GM23338 (cell line): ENCODE data around the gene SHKBP1. TPM values are rescaled to one million over a fixed set of nuclear protein-coding genes. Genes with fewer than 3 reads are reported as not detected.

Experiments used
- ATAC-seq: fragments of 200-7000 bp; cut with Tn5 transposase; 3 replicates; pipeline ENCODE4 v1.9.1; 2020
- DNase-seq: peaks from one replicate; pipeline ENCODE4 v3.0.0-alpha.2; 2015; ENCODE audit warnings: low spot score
- H2AFZ ChIP-seq: fragments of 200-600 bp; sonication (generic); 2 replicates; pipeline ENCODE4 v1.8.0; 2016; ENCODE audit warnings: antibody characterized with exemption, mild to moderate bottlenecking, moderate library complexity
- H3F3A ChIP-seq: fragments of 200-600 bp; sonication (generic); replicated peaks from 2 replicates; pipeline ENCODE4 v1.8.0; 2017; ENCODE audit warnings: antibody characterized with exemption, mixed run types, low read depth
- H3K27ac ChIP-seq: fragments of 200-600 bp; sonication (generic); 2 replicates; pipeline ENCODE4 v1.6.1; 2016; ENCODE audit warnings: low read depth
- H3K27me3 ChIP-seq: fragments of 200-600 bp; sonication (generic); 2 replicates; pipeline ENCODE4 v1.8.0; 2016; ENCODE audit warnings: mild to moderate bottlenecking, mixed run types, moderate library complexity; ENCODE audit not compliant: insufficient read depth
- H3K36me3 ChIP-seq: fragments of 200-600 bp; sonication (generic); 2 replicates; pipeline ENCODE4 v1.8.0; 2016; ENCODE audit warnings: mild to moderate bottlenecking; ENCODE audit not compliant: insufficient read depth
- H3K4me1 ChIP-seq: fragments of 200-600 bp; sonication (generic); 2 replicates; pipeline ENCODE4 v1.8.0; 2016; ENCODE audit warnings: mild to moderate bottlenecking, moderate library complexity; ENCODE audit not compliant: insufficient read depth
- H3K4me2 ChIP-seq: fragments of 200-600 bp; sonication (generic); 2 replicates; pipeline ENCODE4 v1.7.1; 2017; ENCODE audit warnings: mixed run types
- H3K4me3 ChIP-seq: fragments of 200-600 bp; sonication (generic); 2 replicates; pipeline ENCODE4 v1.6.1; 2016; ENCODE audit warnings: mixed run types
- H3K79me2 ChIP-seq: fragments of 200-600 bp; sonication (generic); replicated peaks from 2 replicates; pipeline ENCODE4 v1.8.0; 2017; ENCODE audit warnings: mild to moderate bottlenecking; ENCODE audit not compliant: insufficient read depth
- H3K9me2 ChIP-seq: fragments of 200-600 bp; sonication (generic); 2 replicates; pipeline ENCODE4 v1.8.0; 2017; ENCODE audit not compliant: insufficient read depth
- H4K20me1 ChIP-seq: fragments of 200-600 bp; sonication (generic); replicated peaks from 2 replicates; pipeline ENCODE4 v1.8.0; 2017; ENCODE audit warnings: mild to moderate bottlenecking; ENCODE audit not compliant: insufficient read depth
- H3K27ac Mint-ChIP-seq: 2 replicates; pipeline ENCODE4 v1.8.0; 2020; ENCODE audit warnings: inconsistent platforms, mild to moderate bottlenecking, moderate library complexity, mixed read lengths
- H3K27me3 Mint-ChIP-seq: 3 replicates; pipeline ENCODE4 v1.8.0; 2022; ENCODE audit warnings: low read depth, mild to moderate bottlenecking, moderate library complexity, mixed read lengths, inconsistent platforms; ENCODE audit not compliant: insufficient read depth, poor library complexity
- H3K36me3 Mint-ChIP-seq: 3 replicates; pipeline ENCODE4 v1.8.0; 2021; ENCODE audit warnings: low read depth, mild to moderate bottlenecking, inconsistent platforms, moderate library complexity, mixed read lengths
- H3K4me1 Mint-ChIP-seq: 3 replicates; pipeline ENCODE4 v1.8.0; 2020; ENCODE audit warnings: mild to moderate bottlenecking, inconsistent platforms, mixed read lengths
- H3K4me3 Mint-ChIP-seq: 3 replicates; pipeline ENCODE4 v1.8.0; 2021; ENCODE audit warnings: moderate library complexity, mild to moderate bottlenecking, inconsistent platforms, mixed read lengths
- H3K9me3 Mint-ChIP-seq: 3 replicates; pipeline ENCODE4 v1.8.0; 2020; ENCODE audit warnings: moderate library complexity, mild to moderate bottlenecking, inconsistent platforms, mixed read lengths
- CREB1 ChIP-seq: fragments of 250-450 bp; sonication (Bioruptor Pico); IDR thresholded peaks from 2 replicates; pipeline ENCODE4 v1.5.0; 2020; ENCODE audit warnings: low read depth, mild to moderate bottlenecking, moderate library complexity
- EZH2 ChIP-seq: fragments of 200-600 bp; sonication (generic); IDR thresholded peaks from one replicate; pipeline ENCODE4 v1.8.0; 2017; ENCODE audit warnings: antibody characterized with exemption, mild to moderate bottlenecking, low read depth; ENCODE audit not compliant: unreplicated experiment
- EZH2phosphoT487 ChIP-seq: fragments of 200-600 bp; sonication (generic); IDR thresholded peaks from one replicate; pipeline ENCODE4 v1.8.1; 2018; ENCODE audit warnings: antibody characterized with exemption; ENCODE audit not compliant: unreplicated experiment
- JUNB ChIP-seq: IDR thresholded peaks from one replicate; pipeline ENCODE4 v1.6.1; 2016; ENCODE audit warnings: antibody characterized with exemption; ENCODE audit not compliant: unreplicated experiment
- POLR2AphosphoS5 ChIP-seq: IDR thresholded peaks from 2 replicates; pipeline ENCODE4 v1.6.1; 2016; ENCODE audit warnings: antibody characterized with exemption, low read depth
- STAT1 ChIP-seq: IDR thresholded peaks from one replicate; pipeline ENCODE4 v1.6.1; 2016; ENCODE audit warnings: antibody characterized with exemption; ENCODE audit not compliant: unreplicated experiment
- ZNF114 ChIP-seq: fragments of 250-450 bp; sonication (Bioruptor Pico); IDR thresholded peaks from 2 replicates; pipeline ENCODE4 v1.5.0; 2020; ENCODE audit warnings: mild to moderate bottlenecking, moderate library complexity
- ZNF331 ChIP-seq: fragments of 250-450 bp; sonication (Bioruptor Pico); IDR thresholded peaks from 2 replicates; pipeline ENCODE4 v1.5.0; 2020; ENCODE audit warnings: low read depth, mild to moderate bottlenecking, moderate library complexity
- polyA plus RNA-seq: library from polyadenylated mRNA; unstranded; fragments of >200 nt; fragmentation: Nextera tagmentation; extraction: Ambion mirVana; gene quantifications from 2 replicates; pipeline ENCODE4 v1.2.1, GENCODE V29; 2016
- total RNA-seq: library from RNA; depleted of rRNA; stranded (reverse); fragments of >200 nt; shearing (Covaris generic); gene quantifications from 2 replicates; pipeline ENCODE4 v1.2.3, GENCODE V29; 2014
- TF ChIP-seq, protein P1 (sequence below), 2 experiments: fragments of 200-600 bp in 1 of 2; sonication (generic) in 1 of 2; conservative IDR thresholded peaks; 2 replicates each; pipeline versions ENCODE4 v1.5.1 to v1.6.1; 2016 to 2017; ENCODE audit warnings: antibody characterized with exemption in 2 of 2, low read depth in 2 of 2, mild to moderate bottlenecking in 2 of 2, moderate library complexity in 1 of 2
- TF ChIP-seq, protein P2 (sequence below): fragments of 250-450 bp; sonication (Bioruptor Pico); IDR thresholded peaks from 2 replicates; pipeline ENCODE4 v1.5.0; 2020; ENCODE audit warnings: mild to moderate bottlenecking, moderate library complexity

SHKBP1 gene
- total and polyA plus RNA-seq, 2 experiments from 2014 or later, result 63.2 to 69.8 TPM

DNA sequence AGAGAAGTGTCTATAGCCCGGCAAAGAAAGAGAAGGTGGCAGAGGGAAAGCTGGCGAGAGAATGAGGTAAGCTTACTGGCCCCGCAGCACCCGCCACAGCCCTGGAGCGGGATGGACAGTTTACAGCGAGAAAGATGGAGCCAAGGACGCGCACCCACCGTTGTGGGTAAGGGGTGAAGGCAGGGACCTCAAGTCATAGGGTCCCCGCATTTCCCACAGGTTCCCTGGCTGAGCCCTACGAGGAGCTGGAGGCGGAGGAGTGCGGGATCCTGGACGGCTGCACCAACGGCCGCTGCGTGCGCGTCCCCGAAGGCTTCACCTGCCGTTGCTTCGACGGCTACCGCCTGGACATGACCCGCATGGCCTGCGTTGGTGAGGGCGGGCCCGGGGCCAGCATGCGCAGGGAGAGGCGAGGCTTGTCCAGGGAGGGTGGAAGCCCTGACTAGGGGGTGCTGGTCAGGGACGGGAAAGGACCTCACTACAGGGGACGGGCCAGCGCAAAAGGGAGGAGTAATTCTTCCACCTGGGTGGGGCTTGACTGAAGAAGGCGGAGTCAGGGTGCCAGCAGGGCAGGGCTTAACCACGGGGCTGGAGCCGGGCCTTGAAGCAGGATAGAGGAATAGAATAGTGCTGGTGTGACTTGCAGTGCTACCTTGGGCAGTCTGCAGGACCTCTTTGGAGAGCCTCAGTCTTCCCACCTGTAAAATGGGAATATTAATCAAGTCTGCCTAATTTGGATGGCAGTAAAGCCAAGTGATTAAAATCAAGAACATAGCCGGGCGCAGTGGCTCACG lies 51.0 kb downstream of the SHKBP1 start (continued):
- no peak for TF ChIP-seq EZH2
- no peak for TF ChIP-seq POLR2AphosphoS5
- TF ChIP-seq, protein P1, sequence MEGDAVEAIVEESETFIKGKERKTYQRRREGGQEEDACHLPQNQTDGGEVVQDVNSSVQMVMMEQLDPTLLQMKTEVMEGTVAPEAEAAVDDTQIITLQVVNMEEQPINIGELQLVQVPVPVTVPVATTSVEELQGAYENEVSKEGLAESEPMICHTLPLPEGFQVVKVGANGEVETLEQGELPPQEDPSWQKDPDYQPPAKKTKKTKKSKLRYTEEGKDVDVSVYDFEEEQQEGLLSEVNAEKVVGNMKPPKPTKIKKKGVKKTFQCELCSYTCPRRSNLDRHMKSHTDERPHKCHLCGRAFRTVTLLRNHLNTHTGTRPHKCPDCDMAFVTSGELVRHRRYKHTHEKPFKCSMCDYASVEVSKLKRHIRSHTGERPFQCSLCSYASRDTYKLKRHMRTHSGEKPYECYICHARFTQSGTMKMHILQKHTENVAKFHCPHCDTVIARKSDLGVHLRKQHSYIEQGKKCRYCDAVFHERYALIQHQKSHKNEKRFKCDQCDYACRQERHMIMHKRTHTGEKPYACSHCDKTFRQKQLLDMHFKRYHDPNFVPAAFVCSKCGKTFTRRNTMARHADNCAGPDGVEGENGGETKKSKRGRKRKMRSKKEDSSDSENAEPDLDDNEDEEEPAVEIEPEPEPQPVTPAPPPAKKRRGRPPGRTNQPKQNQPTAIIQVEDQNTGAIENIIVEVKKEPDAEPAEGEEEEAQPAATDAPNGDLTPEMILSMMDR (conservative IDR thresholded peaks at IDR 0.05; ENCODE audit: low read depth in 2 of 2), result no peak
- no peak for TF ChIP-seq JUNB
- no peak for TF ChIP-seq ZNF331 (CRISPR knock-in tag)
- TF ChIP-seq CREB1 (CRISPR knock-in tag), result no peak
- TF ChIP-seq EZH2phosphoT487, result no peak
- TF ChIP-seq ZNF114, result no peak

DNA sequence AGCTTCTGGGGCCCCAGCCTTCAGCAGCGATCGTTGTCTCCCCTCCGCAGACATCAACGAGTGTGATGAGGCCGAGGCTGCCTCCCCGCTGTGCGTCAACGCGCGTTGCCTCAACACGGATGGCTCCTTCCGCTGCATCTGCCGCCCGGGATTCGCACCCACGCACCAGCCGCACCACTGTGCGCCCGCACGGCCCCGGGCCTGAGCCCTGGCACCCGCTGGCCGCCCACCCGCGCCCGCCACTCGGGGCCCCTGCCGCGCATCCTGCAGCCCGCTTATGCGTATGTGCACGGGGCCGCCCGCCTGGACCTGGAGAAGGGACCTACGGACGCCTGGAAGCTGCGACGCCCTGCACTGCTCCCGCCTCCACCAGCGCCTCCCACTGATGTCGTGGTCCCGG lies 52.7 kb downstream of the SHKBP1 start:
- Histone ChIP-seq H3K4me3 (no peak overlapping the region), H3F3A (peaks cover 4% of the 10 kb centered on the region; the same call in 1 of the 2 replicates), H3K27me3 (peaks cover 16% of the 10 kb centered on the region), H3K4me1 (peaks cover 31% of the 10 kb centered on the region), H3K36me3 (0 out of 2 replicates have a peak, but pooled peaks cover 4% of the 10 kb centered on the region), H2AFZ (no peak overlapping the region), H3K4me2 (no peak overlapping the region), H3K9me2 (no peaks in the 10 kb centered on the region), H4K20me1 (peaks cover 2% of the 10 kb centered on the region; the same call in 1 of the 2 replicates), H3K79me2 (no peaks in the 10 kb centered on the region), H3K27ac (no peak overlapping the region)
- peaks cover 38% of the 10 kb centered on the region for H3K27me3 Mint-ChIP-seq
- H3K27ac Mint-ChIP-seq, result no peak overlapping the region
- DNase-seq (no peak), ATAC-seq (no peak)
- no peaks in the 10 kb centered on the region; the same call in 2 of the 3 replicates for H3K9me3 Mint-ChIP-seq
- H3K4me3 Mint-ChIP-seq, result no peak overlapping the region; the same call in 2 of the 3 replicates
- H3K36me3 Mint-ChIP-seq, result peaks cover 32% of the 10 kb centered on the region
- H3K4me1 Mint-ChIP-seq, result peaks cover 45% of the 10 kb centered on the region
- TF ChIP-seq ZNF331 (CRISPR knock-in tag) (no peak), EZH2 (no peak), JUNB (no peak), EZH2phosphoT487 (no peak), POLR2AphosphoS5 (no peak), STAT1 (no peak)
- TF ChIP-seq, protein P1 (conservative IDR thresholded peaks at IDR 0.05; ENCODE audit: low read depth in 2 of 2), result no peak
- TF ChIP-seq, protein P2, sequence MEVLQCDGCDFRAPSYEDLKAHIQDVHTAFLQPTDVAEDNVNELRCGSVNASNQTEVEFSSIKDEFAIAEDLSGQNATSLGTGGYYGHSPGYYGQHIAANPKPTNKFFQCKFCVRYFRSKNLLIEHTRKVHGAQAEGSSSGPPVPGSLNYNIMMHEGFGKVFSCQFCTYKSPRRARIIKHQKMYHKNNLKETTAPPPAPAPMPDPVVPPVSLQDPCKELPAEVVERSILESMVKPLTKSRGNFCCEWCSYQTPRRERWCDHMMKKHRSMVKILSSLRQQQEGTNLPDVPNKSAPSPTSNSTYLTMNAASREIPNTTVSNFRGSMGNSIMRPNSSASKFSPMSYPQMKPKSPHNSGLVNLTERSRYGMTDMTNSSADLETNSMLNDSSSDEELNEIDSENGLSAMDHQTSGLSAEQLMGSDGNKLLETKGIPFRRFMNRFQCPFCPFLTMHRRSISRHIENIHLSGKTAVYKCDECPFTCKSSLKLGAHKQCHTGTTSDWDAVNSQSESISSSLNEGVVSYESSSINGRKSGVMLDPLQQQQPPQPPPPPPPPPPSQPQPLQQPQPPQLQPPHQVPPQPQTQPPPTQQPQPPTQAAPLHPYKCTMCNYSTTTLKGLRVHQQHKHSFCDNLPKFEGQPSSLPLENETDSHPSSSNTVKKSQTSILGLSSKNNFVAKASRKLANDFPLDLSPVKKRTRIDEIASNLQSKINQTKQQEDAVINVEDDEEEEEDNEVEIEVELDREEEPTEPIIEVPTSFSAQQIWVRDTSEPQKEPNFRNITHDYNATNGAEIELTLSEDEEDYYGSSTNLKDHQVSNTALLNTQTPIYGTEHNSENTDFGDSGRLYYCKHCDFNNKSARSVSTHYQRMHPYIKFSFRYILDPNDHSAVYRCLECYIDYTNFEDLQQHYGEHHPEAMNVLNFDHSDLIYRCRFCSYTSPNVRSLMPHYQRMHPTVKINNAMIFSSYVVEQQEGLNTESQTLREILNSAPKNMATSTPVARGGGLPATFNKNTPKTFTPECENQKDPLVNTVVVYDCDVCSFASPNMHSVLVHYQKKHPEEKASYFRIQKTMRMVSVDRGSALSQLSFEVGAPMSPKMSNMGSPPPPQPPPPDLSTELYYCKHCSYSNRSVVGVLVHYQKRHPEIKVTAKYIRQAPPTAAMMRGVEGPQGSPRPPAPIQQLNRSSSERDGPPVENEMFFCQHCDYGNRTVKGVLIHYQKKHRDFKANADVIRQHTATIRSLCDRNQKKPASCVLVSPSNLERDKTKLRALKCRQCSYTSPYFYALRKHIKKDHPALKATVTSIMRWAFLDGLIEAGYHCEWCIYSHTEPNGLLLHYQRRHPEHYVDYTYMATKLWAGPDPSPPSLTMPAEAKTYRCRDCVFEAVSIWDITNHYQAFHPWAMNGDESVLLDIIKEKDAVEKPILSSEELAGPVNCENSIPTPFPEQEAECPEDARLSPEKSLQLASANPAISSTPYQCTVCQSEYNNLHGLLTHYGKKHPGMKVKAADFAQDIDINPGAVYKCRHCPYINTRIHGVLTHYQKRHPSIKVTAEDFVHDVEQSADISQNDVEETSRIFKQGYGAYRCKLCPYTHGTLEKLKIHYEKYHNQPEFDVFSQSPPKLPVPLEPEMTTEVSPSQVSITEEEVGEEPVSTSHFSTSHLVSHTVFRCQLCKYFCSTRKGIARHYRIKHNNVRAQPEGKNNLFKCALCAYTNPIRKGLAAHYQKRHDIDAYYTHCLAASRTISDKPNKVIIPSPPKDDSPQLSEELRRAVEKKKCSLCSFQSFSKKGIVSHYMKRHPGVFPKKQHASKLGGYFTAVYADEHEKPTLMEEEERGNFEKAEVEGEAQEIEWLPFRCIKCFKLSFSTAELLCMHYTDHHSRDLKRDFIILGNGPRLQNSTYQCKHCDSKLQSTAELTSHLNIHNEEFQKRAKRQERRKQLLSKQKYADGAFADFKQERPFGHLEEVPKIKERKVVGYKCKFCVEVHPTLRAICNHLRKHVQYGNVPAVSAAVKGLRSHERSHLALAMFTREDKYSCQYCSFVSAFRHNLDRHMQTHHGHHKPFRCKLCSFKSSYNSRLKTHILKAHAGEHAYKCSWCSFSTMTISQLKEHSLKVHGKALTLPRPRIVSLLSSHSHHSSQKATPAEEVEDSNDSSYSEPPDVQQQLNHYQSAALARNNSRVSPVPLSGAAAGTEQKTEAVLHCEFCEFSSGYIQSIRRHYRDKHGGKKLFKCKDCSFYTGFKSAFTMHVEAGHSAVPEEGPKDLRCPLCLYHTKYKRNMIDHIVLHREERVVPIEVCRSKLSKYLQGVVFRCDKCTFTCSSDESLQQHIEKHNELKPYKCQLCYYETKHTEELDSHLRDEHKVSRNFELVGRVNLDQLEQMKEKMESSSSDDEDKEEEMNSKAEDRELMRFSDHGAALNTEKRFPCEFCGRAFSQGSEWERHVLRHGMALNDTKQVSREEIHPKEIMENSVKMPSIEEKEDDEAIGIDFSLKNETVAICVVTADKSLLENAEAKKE, result no peak
